Calu3 (cell line): ENCODE data around the gene ABI1. TPM values are rescaled to one million over a fixed set of nuclear protein-coding genes. Genes with fewer than 3 reads are reported as not detected.
A peak's percentile ranks its signal among the peaks of the same experiment; 100 is the strongest.
"Not testable (repeated sequence)": the region's sequence is repeated elsewhere in the genome, so short reads cannot be mapped to it uniquely, and the experiment has no call there.

Source experiments
- Bru-seq: library from RNA; stranded (reverse); fragments of 400-500 nt; gene quantifications from one replicate; lab custom pipeline; 2021; lab: Mats Ljungman, UMichigan
- BruChase-seq, 2 experiments: library from RNA; stranded (reverse); fragments of 400-500 nt; gene quantifications; one replicate each; lab custom pipeline; 2021; lab: Mats Ljungman, UMichigan
- BruUV-seq: library from RNA; stranded (reverse); fragments of 400-500 nt; replicated peaks from 2 replicates; lab custom pipeline; 2021; lab: Mats Ljungman, UMichigan
- CTCF ChIA-PET: fragments of 300-600 bp; sonication (Branson Sonifier 250); formaldehyde crosslinking; loops from one replicate; lab custom pipeline; 2022; ENCODE audit warnings: antibody characterized with exemption; lab: Charles Lee
- DNase-seq: peaks from one replicate; pipeline ENCODE4 v3.0.0; 2022
- H3K27ac Mint-ChIP-seq: one replicate; pipeline ENCODE4 v1.8.0; 2022; ENCODE audit warnings: mixed read lengths; ENCODE audit not compliant: unreplicated experiment
- H3K27me3 Mint-ChIP-seq: one replicate; pipeline ENCODE4 v1.8.0; 2022; ENCODE audit warnings: mixed read lengths; ENCODE audit not compliant: unreplicated experiment
- H3K36me3 Mint-ChIP-seq: one replicate; pipeline ENCODE4 v1.8.0; 2022; ENCODE audit warnings: mild to moderate bottlenecking, moderate library complexity, mixed read lengths; ENCODE audit not compliant: insufficient read depth, unreplicated experiment
- H3K4me1 Mint-ChIP-seq: one replicate; pipeline ENCODE4 v1.8.0; 2022; ENCODE audit warnings: mild to moderate bottlenecking, low read depth, mixed read lengths; ENCODE audit not compliant: unreplicated experiment
- H3K4me3 Mint-ChIP-seq: one replicate; pipeline ENCODE4 v1.8.0; 2022; ENCODE audit warnings: mild to moderate bottlenecking, low read depth, moderate library complexity, mixed read lengths; ENCODE audit not compliant: unreplicated experiment
- H3K9me3 Mint-ChIP-seq: one replicate; pipeline ENCODE4 v1.8.0; 2022; ENCODE audit warnings: low read depth, mixed read lengths; ENCODE audit not compliant: unreplicated experiment
- intact Hi-C: fragments of 100-400 bp; cut with micrococcal nuclease; formaldehyde crosslinking; loops from one replicate; pipeline ENCODE4 v1.10.0; 2022; ENCODE audit not compliant: unreplicated experiment
- long read RNA-seq: library from polyadenylated mRNA; stranded (forward); transcript quantifications from one replicate; pipeline ENCODE4 v2.0.0, GENCODE V29; 2022
- total RNA-seq: library from RNA; stranded (reverse); gene quantifications from 2 replicates; pipeline ENCODE4 v1.2.3, GENCODE V29; 2022
- TF ChIP-seq, protein P1 (sequence below): fragments of 200-600 bp; IDR thresholded peaks from one replicate; pipeline ENCODE4 v1.8.0; 2022; ENCODE audit warnings: antibody characterized with exemption; ENCODE audit not compliant: unreplicated experiment

Gene ABI1
- total RNA-seq, result 61.9 and 65.3 TPM in 2 replicates
- percentile 87 among the genes with signal in this experiment for Bru-seq, nascent RNA
- BruChase-seq, experiment 1, labeled RNA remaining after a 6-hour chase, result percentile 79 among the genes with signal in this experiment
- BruChase-seq, experiment 2, labeled RNA remaining after a 2-hour chase, result percentile 75 among the genes with signal in this experiment
- long read RNA-seq, transcript ABI1-209 (9 exons, 3,441 nt), result minor isoform, 15 of 109 reads
- long read RNA-seq, transcript ABI1-205 (10 exons, 3,516 nt), result major isoform, 17 of 109 reads
- long read RNA-seq, transcript ABI1-208 (10 exons, 3,515 nt), result minor isoform, 16 of 109 reads
- long read RNA-seq, partial matches to known transcripts, result 9 of 109 reads
- long read RNA-seq, other reads (novel, unspliced or antisense), result 48 of 109 reads

DNA sequence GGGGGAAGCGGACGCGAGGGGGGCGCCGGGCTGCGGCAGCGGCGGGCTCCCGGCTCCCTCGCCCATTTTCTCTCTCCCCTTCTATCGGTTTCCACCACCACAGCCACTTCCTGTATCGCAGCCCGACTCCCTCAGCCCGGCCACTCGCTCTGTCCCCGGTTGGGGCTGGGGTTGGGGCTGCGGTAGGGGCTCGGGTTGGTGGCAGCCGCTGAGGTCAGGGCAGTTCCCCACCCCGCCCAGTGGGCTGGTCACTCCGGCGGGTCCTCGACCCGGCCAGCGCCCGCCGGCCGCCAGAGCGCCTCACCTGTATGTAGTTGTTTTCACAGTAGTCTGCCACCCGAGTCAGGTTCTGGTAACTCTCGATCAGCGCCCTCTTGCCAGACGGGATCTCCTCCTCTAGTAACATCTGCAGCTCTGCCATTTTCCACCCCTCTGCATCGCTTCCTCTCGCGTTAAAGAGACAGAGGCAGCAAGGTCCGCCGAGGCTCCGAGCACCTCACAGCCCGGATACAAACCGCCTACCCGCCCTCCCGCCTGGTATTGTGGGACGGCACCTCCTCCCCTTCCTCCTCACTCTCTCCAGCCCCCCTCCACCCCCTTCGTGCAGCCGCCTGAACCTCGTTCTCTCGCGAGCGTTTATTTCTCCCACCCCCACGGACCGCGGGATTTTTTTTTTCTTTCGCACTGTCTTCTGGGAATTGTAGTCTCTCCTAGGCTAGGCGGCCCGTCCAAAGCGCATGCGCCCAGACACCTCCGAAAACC lies at the start of gene ABI1:
ABI1 (minus strand) TSS at position 516 of the 762 bp plus-strand sequence; CDS start at position 421, 95 bp downstream.
- intact Hi-C loops, result no loop called here
- TSS peak; percentile 86 for BruUV-seq

DNA sequence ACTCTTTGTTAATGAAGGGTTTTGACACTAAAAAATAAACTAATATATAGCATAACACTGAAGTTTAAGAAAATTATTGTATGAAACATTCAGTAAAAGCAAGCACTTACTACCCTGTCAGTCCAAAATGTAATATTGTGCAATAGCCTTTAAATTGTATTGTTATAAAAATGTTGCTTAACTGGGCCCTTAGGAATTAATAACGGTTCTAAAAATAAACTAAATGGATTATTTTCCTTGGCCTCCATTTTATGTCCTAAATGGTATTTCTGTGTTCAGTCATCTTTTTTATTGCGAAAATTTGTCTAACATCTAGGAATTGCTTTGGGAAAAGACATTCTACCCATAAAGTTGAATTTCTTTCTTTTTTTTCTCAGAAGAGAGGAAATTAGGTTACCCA lies 49.0 kb upstream of the ABI1 start:
- DNase-seq, result no peak
- no peak overlapping the region for H3K4me3 Mint-ChIP-seq
- intact Hi-C loops, result no loop called here
- no peaks in the 10 kb centered on the region for H3K36me3 Mint-ChIP-seq
- CTCF ChIA-PET, result interaction anchor here (0.7 kb wide), 1 partner anchor 152 kb away, joined by 4 read pairs; no protein-coding TSS in a partner anchor
- BruUV-seq, result no TSS peak
- TF ChIP-seq, protein P1, sequence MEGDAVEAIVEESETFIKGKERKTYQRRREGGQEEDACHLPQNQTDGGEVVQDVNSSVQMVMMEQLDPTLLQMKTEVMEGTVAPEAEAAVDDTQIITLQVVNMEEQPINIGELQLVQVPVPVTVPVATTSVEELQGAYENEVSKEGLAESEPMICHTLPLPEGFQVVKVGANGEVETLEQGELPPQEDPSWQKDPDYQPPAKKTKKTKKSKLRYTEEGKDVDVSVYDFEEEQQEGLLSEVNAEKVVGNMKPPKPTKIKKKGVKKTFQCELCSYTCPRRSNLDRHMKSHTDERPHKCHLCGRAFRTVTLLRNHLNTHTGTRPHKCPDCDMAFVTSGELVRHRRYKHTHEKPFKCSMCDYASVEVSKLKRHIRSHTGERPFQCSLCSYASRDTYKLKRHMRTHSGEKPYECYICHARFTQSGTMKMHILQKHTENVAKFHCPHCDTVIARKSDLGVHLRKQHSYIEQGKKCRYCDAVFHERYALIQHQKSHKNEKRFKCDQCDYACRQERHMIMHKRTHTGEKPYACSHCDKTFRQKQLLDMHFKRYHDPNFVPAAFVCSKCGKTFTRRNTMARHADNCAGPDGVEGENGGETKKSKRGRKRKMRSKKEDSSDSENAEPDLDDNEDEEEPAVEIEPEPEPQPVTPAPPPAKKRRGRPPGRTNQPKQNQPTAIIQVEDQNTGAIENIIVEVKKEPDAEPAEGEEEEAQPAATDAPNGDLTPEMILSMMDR, result no peak
- H3K27me3 Mint-ChIP-seq, result no peaks in the 10 kb centered on the region
- H3K9me3 Mint-ChIP-seq, result no peaks in the 10 kb centered on the region
- no peaks in the 10 kb centered on the region for H3K4me1 Mint-ChIP-seq
- H3K27ac Mint-ChIP-seq, result no peak overlapping the region

More for the DNA sequence above, at the start of gene ABI1:
- CTCF ChIA-PET, result interaction anchor here (0.6 to 1.5 kb wide), 4 partner anchors 21 to 135 kb away, joined by 3 to 7 read pairs (median 4); no protein-coding TSS in a partner anchor
- DNase-seq, result peak; percentile 97
- Mint-ChIP-seq H3K27ac (peak within 1 kb of the TSS; percentile 98), H3K9me3 (no peaks in the 10 kb centered on the region), H3K36me3 (peaks cover 21% of the 10 kb centered on the region), H3K27me3 (no peaks in the 10 kb centered on the region), H3K4me1 (peaks cover 22% of the 10 kb centered on the region), H3K4me3 (peak within 1 kb of the TSS; percentile 95)
- TF ChIP-seq, protein P1, result no peak

DNA sequence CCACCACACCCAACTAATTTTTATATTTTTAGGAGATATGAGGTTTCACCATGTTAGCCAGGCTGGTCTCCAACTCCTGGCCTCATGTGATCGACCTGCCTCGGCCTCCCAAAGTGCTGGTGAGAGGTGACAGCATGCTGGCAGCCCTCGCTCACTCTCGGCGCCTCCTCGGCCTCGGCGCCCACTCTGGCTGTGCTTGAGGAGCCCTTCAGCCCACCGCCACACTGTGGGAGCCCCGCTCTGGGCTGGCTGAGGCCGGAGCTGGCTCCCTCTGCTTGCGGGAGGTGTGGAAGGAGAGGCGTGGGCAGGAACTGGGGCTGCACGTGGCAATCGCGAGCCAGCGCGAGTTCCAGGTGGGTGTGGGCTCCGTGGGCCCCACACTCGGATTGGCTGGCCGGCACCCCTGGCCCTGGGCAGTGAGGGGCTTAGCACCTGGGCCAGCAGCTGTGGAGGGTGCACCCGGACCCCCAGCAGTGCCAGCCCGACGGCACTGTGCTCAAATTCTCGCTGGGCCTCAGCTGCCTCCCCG lies 44.6 kb upstream of the ABI1 start:
- H3K36me3 Mint-ChIP-seq, H3K4me3 Mint-ChIP-seq, DNase-seq, intact Hi-C loops, H3K27ac Mint-ChIP-seq, H3K27me3 Mint-ChIP-seq, H3K4me1 Mint-ChIP-seq, BruUV-seq, H3K9me3 Mint-ChIP-seq: not testable (repeated sequence)
- CTCF ChIA-PET, result interaction anchor here (0.6 kb wide), 1 partner anchor 371 kb away, joined by 3 read pairs; no protein-coding TSS in a partner anchor

DNA sequence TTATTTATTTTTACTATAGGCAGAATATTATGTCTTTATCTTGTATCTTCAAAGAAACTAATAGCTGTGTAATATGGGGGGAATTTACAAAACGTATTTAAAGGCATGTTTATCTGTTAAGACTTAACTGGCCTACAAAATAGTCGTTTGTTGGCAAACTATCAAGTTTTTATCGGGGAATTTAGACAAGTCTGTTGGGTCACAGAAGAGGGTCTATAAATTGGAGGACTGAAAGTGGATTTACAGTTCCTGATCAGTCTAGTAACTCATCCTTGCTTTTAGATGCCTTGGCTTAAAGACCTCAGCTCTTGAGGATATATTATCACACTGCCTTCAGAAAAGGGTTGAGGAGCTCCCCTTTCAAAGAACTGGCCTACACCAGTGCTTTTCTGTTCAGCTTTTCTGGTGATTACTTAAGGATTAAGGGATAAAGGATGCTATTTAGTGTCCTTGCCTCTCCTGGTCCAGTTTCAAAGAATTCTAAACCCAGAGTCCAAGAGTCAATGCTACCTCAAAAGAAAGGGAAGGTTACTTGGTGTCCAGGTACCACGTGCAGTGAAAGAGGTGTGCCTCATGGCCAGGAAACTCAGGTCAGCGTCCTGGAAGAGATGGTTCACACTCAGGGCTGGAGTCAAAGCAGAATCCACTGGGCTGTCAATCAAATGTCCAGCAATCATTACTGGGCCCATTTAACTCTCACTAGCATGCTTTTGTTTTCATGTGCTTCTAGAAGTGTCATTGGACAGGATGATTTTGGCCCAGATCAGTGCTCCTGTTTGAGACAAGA lies 42.9 kb upstream of the ABI1 start:
- Mint-ChIP-seq H3K27ac (no peak overlapping the region), H3K9me3 (no peaks in the 10 kb centered on the region), H3K4me1 (no peaks in the 10 kb centered on the region), H3K27me3 (no peaks in the 10 kb centered on the region), H3K36me3 (no peaks in the 10 kb centered on the region), H3K4me3 (no peak overlapping the region)
- no peak for DNase-seq
- CTCF ChIA-PET, result interaction anchor here (1.0 kb wide), 1 partner anchor 10 kb away, joined by 3 read pairs; no protein-coding TSS in a partner anchor
- TF ChIP-seq, protein P1, result no peak
- no TSS peak for BruUV-seq
- intact Hi-C loops, result no loop called here

DNA sequence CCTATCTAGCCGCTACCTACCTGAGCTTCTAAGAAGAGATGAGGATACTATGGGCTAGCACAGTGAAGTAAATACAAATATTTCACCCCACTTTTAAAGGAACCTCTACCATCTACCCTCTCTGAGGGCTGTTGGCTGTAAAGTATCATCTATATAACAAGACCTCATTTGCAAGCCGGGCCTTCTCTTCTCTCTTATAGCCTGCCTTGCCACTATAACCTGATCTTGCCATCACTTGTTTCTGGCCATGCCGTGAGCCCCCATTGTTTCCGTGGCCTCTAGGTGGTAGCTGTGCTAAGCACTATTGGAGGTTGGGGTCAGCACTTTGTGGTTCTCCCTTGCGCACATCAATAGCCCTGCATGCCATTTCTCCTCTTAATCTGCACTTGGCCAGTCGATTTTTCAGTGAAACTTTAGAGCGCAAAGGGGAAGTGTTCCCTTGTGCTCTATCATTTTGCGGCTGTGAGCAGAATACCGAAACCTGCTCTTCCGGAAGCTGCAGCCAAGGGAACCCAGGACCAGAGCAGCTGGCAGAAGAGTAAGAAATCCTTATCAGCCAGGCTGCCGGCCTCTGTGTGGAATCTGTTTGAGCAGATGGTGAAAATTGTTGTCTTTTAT lies 31.7 kb upstream of the ABI1 start:
- H3K27ac Mint-ChIP-seq, H3K9me3 Mint-ChIP-seq, DNase-seq, CTCF ChIA-PET, intact Hi-C loops, H3K4me3 Mint-ChIP-seq, H3K36me3 Mint-ChIP-seq, BruUV-seq, H3K4me1 Mint-ChIP-seq: not testable (repeated sequence)
- peaks cover 26% of the 10 kb centered on the region for H3K27me3 Mint-ChIP-seq
